Parathyroid adenoma (tissue), 2 donors: ENCODE measurements around the gene FCER2.

Experiments
- H2AFZ ChIP-seq: fragments of 300-600 bp; sonication (generic); one replicate; pipeline ENCODE4 v1.7.0; 2017; ENCODE audit warnings: antibody characterized with exemption, mild to moderate bottlenecking
- H3K27ac ChIP-seq: fragments of 300-600 bp; sonication (generic); one replicate; pipeline ENCODE4 v1.7.0; 2017
- H3K27me3 ChIP-seq: fragments of 300-600 bp; sonication (generic); one replicate; pipeline ENCODE4 v1.7.0; 2017; ENCODE audit warnings: low read length; ENCODE audit not compliant: control insufficient read depth, insufficient read depth
- H3K36me3 ChIP-seq: fragments of 300-600 bp; sonication (generic); one replicate; pipeline ENCODE4 v1.7.0; 2017; ENCODE audit warnings: low read length; ENCODE audit not compliant: control insufficient read depth, insufficient read depth
- H3K4me1 ChIP-seq: fragments of 300-600 bp; sonication (generic); one replicate; pipeline ENCODE4 v1.7.0; 2017; ENCODE audit warnings: control low read depth
- H3K4me2 ChIP-seq: fragments of 300-600 bp; sonication (generic); one replicate; pipeline ENCODE4 v1.7.0; 2017; ENCODE audit warnings: low read length
- H3K4me3 ChIP-seq: fragments of 300-600 bp; sonication (generic); one replicate; pipeline ENCODE4 v1.7.0; 2017; ENCODE audit warnings: low read depth, low read length
- H3K79me2 ChIP-seq: fragments of 300-600 bp; sonication (generic); one replicate; pipeline ENCODE4 v1.7.0; 2017; ENCODE audit warnings: control low read depth
- H3K9ac ChIP-seq: fragments of 300-600 bp; sonication (generic); one replicate; pipeline ENCODE4 v1.7.0; 2017; ENCODE audit warnings: mild to moderate bottlenecking
- H3K9me3 ChIP-seq: fragments of 300-600 bp; sonication (generic); one replicate; pipeline ENCODE4 v1.7.0; 2017; ENCODE audit warnings: low read length; ENCODE audit not compliant: control insufficient read depth
- CTCF ChIP-seq: fragments of 300-600 bp; sonication (generic); IDR thresholded peaks from one replicate; pipeline ENCODE4 v1.7.0; 2017; ENCODE audit warnings: antibody characterized with exemption, mild to moderate bottlenecking
- donor health status: primary hyperparathyroidism.

The FCER2 gene

GRCh38 chr19:7722231-7722651, 20.3 kb upstream of the FCER2 start:
- no peak overlapping the region for H3K4me3 ChIP-seq
- H3K79me2 ChIP-seq: no peaks in the 10 kb centered on the region
- no peaks in the 10 kb centered on the region for H3K27me3 ChIP-seq
- H3K36me3 ChIP-seq: no peaks in the 10 kb centered on the region
- no peak overlapping the region for H3K27ac ChIP-seq
- no peak overlapping the region for H2AFZ ChIP-seq
- no peak for TF ChIP-seq CTCF
- H3K9ac ChIP-seq: no peak overlapping the region
- no peaks in the 10 kb centered on the region for H3K9me3 ChIP-seq
- H3K4me2 ChIP-seq: no peak overlapping the region
- H3K4me1 ChIP-seq: no peaks in the 10 kb centered on the region

GRCh38 chr19:7720351-7720750, 18.4 kb upstream of the FCER2 start:
- no peak overlapping the region for H2AFZ ChIP-seq
- no peak overlapping the region for H3K27ac ChIP-seq
- H3K4me1 ChIP-seq: no peaks in the 10 kb centered on the region
- H3K79me2 ChIP-seq: no peaks in the 10 kb centered on the region
- H3K27me3 ChIP-seq: no peaks in the 10 kb centered on the region
- H3K36me3 ChIP-seq: no peaks in the 10 kb centered on the region
- no peak for TF ChIP-seq CTCF
- no peak overlapping the region for H3K4me3 ChIP-seq
- H3K9me3 ChIP-seq: no peaks in the 10 kb centered on the region
- no peak overlapping the region for H3K9ac ChIP-seq
- no peak overlapping the region for H3K4me2 ChIP-seq

- Histone ChIP-seq H2AFZ (no peak overlapping the region), H3K4me1 (no peaks in the 10 kb centered on the region), H3K4me2 (no peak overlapping the region), H3K79me2 (no peaks in the 10 kb centered on the region), H3K9me3 (no peaks in the 10 kb centered on the region), H3K9ac (no peak overlapping the region), H3K27ac (no peak overlapping the region), H3K36me3 (no peaks in the 10 kb centered on the region), H3K27me3 (no peaks in the 10 kb centered on the region), H3K4me3 (no peak overlapping the region)
- TF ChIP-seq CTCF: no peak
These were observed 16.7 kb upstream of the FCER2 start for GRCh38 chr19:7718668-7719067.

- no peaks in the 10 kb centered on the region for H3K9me3 ChIP-seq
- H3K4me1 ChIP-seq: no peaks in the 10 kb centered on the region
- no peaks in the 10 kb centered on the region for H3K27me3 ChIP-seq
- H3K27ac ChIP-seq: no peak overlapping the region
- TF ChIP-seq CTCF: no peak
- H3K9ac ChIP-seq: no peak overlapping the region
- no peak overlapping the region for H2AFZ ChIP-seq
- H3K79me2 ChIP-seq: no peaks in the 10 kb centered on the region
- H3K4me3 ChIP-seq: no peak overlapping the region
- H3K4me2 ChIP-seq: no peak overlapping the region
- H3K36me3 ChIP-seq: no peaks in the 10 kb centered on the region
These were observed 14.8 kb upstream of the FCER2 start for GRCh38 chr19:7716762-7717161.

- no peaks in the 10 kb centered on the region for H3K36me3 ChIP-seq
- H3K27ac ChIP-seq: no peak overlapping the region
- H3K9me3 ChIP-seq: no peaks in the 10 kb centered on the region
- H3K27me3 ChIP-seq: no peaks in the 10 kb centered on the region
- H3K4me3 ChIP-seq: no peak overlapping the region
- TF ChIP-seq CTCF: no peak
- no peak overlapping the region for H3K4me2 ChIP-seq
- no peaks in the 10 kb centered on the region for H3K4me1 ChIP-seq
- H3K79me2 ChIP-seq: no peaks in the 10 kb centered on the region
- no peak overlapping the region for H2AFZ ChIP-seq
- no peak overlapping the region for H3K9ac ChIP-seq
These were observed 13.7 kb upstream of the FCER2 start for GRCh38 chr19:7715671-7716070.
